K562 (cell line): ENCODE measurements around the gene WNT7B. TPM values are rescaled to one million over a fixed set of nuclear protein-coding genes. Genes with fewer than 3 reads are reported as not detected.

Experiments
- ATAC-seq: fragments of 200-7000 bp; cut with Tn5 transposase; 3 replicates; pipeline ENCODE4 v1.9.1; 2020; ENCODE audit warnings: moderate library complexity
- BruUV-seq: library from RNA; stranded (reverse); fragments of 400-500 nt; replicated peaks from 2 replicates; lab custom pipeline; 2021; lab: Mats Ljungman, UMichigan
- CTCF ChIA-PET: fragments of 300-600 bp; formaldehyde crosslinking; extraction: SDS; loops from one replicate; lab custom pipeline; 2021; ENCODE audit warnings: low intra/inter-chr PET ratio; lab: Yijun Ruan, JAX
- POLR2A ChIA-PET: fragments of 300-600, 350-650 bp; sonication (Branson Sonifier 250); formaldehyde crosslinking; extraction: SDS; loops from one replicate; lab custom pipeline; 2021; ENCODE audit warnings: antibody characterized with exemption, inconsistent platforms; lab: Yijun Ruan, JAX
- DNase-seq, 4 experiments: peaks; one replicate each; pipeline versions ENCODE4 v3.0.0 to v3.0.0-alpha.2; 2011 to 2018; ENCODE audit warnings: low spot score in 3 of 4, mixed read lengths in 3 of 4; ENCODE audit errors: extremely low read depth in 1 of 4
- FAIRE-seq: peaks from 2 replicates; lab custom pipeline; 2011; peaks lifted over from hg19 to GRCh38; lab: Jason Lieb, UNC
- H2AFZ ChIP-seq: 2 replicates; pipeline ENCODE4 v1.6.0; 2011; ENCODE audit warnings: low read depth, low read length, control low read depth, inconsistent platforms
- H3K27ac ChIP-seq: fragments of 200-600 bp; 3 replicates; pipeline ENCODE4 v1.8.0; 2011; ENCODE audit warnings: low read depth, mild to moderate bottlenecking, control low read depth, inconsistent platforms, low read length, moderate library complexity, mixed read lengths; ENCODE audit errors: extremely low read depth
- H3K27me3 ChIP-seq, 2 experiments: fragments of 300-600 bp in 1 of 2; 2 replicates in 1 of 2; 3 replicates in 1 of 2; pipeline versions ENCODE4 v1.6.0 to v1.8.0; 2011; ENCODE audit warnings: inconsistent platforms in 2 of 2, low read length in 2 of 2, mild to moderate bottlenecking in 1 of 2, mixed read lengths in 1 of 2, moderate library complexity in 1 of 2; ENCODE audit not compliant: control insufficient read depth in 2 of 2, insufficient read depth in 2 of 2
- H3K36me3 ChIP-seq: fragments of 300-600 bp; 3 replicates; pipeline ENCODE4 v1.8.0; 2011; ENCODE audit warnings: mild to moderate bottlenecking, low read length, inconsistent platforms; ENCODE audit not compliant: control insufficient read depth, insufficient read depth
- H3K4me1 ChIP-seq, 2 experiments: fragments of 200-600 bp in 1 of 2; replicated peaks in 1 of 2; 2 replicates in 1 of 2; 3 replicates in 1 of 2; pipeline versions ENCODE4 v1.5.1 to v1.8.0; 2011; ENCODE audit warnings: inconsistent platforms in 2 of 2, low read length in 2 of 2, mild to moderate bottlenecking in 1 of 2, mixed read lengths in 1 of 2, moderate library complexity in 1 of 2; ENCODE audit not compliant: control insufficient read depth in 2 of 2, insufficient read depth in 2 of 2
- H3K4me2 ChIP-seq: 2 replicates; pipeline ENCODE4 v1.6.1; 2011; ENCODE audit warnings: low read length, control low read depth, inconsistent platforms, mixed read lengths; ENCODE audit not compliant: insufficient read depth
- H3K4me3 ChIP-seq: fragments of 200-600 bp; sonication (generic), shearing (Covaris generic); 2 replicates; pipeline ENCODE4 v1.5.1; 2016; ENCODE audit warnings: control low read depth, inconsistent platforms
- H3K79me2 ChIP-seq: fragments of 200-600 bp; 3 replicates; pipeline ENCODE4 v1.8.0; 2011; ENCODE audit warnings: low read length, inconsistent platforms; ENCODE audit not compliant: control insufficient read depth, insufficient read depth
- H3K9ac ChIP-seq, 2 experiments: 2 replicates each; pipeline versions ENCODE4 v1.6.0 to v1.6.1; 2011; ENCODE audit warnings: low read depth in 2 of 2, low read length in 2 of 2, control low read depth in 1 of 2, inconsistent platforms in 1 of 2, mild to moderate bottlenecking in 1 of 2, mixed read lengths in 1 of 2; ENCODE audit not compliant: insufficient read depth in 1 of 2
- H3K9me1 ChIP-seq: one replicate; pipeline ENCODE4 v1.6.0; 2011; ENCODE audit warnings: inconsistent platforms, mild to moderate bottlenecking, low read length, moderate library complexity; ENCODE audit not compliant: control insufficient read depth, insufficient read depth
- H3K9me3 ChIP-seq: replicated peaks from 2 replicates; pipeline ENCODE4 v1.5.1; 2011; ENCODE audit warnings: low read depth, low read length, inconsistent platforms; ENCODE audit not compliant: control insufficient read depth, insufficient read depth
- H4K20me1 ChIP-seq: replicated peaks from 2 replicates; pipeline ENCODE4 v1.6.1; 2011; ENCODE audit warnings: low read length, inconsistent platforms, mixed read lengths; ENCODE audit not compliant: control insufficient read depth, insufficient read depth
- HES1 ChIP-seq: fragments of 450-650 bp; IDR thresholded peaks from 2 replicates; pipeline ENCODE4 v1.6.1; 2016; ENCODE audit warnings: low read depth, mild to moderate bottlenecking, moderate library complexity
- HEY1 ChIP-seq: fragments of 250-450 bp; sonication (Bioruptor Pico); IDR thresholded peaks from 2 replicates; pipeline ENCODE4 v1.5.0; 2020; ENCODE audit warnings: mild to moderate bottlenecking, moderate library complexity, borderline replicate concordance
- KDM1A ChIP-seq, 2 experiments: fragments of 450-650 bp; IDR thresholded peaks; 2 replicates each; pipeline ENCODE4 v1.6.1; 2016; ENCODE audit warnings: mild to moderate bottlenecking in 2 of 2
- MLLT1 ChIP-seq, 2 experiments: fragments of 450-650 bp; IDR thresholded peaks; 2 replicates each; pipeline ENCODE4 v1.6.1; 2016
- MTF1 ChIP-seq: fragments of 250-450 bp; sonication (Bioruptor Pico); IDR thresholded peaks from 2 replicates; pipeline ENCODE4 v1.9.0; 2021; ENCODE audit warnings: moderate library complexity, mild to moderate bottlenecking, inconsistent platforms, borderline replicate concordance
- RBM14 ChIP-seq: fragments of 200-400 bp; formaldehyde crosslinking; IDR thresholded peaks from 2 replicates; pipeline ENCODE4 v1.6.1; 2018; ENCODE audit warnings: low read depth, mild to moderate bottlenecking, low read length, moderate library complexity, borderline replicate concordance; ENCODE audit not compliant: insufficient read depth
- RBM25 ChIP-seq: fragments of 200-400 bp; formaldehyde crosslinking; IDR thresholded peaks from 2 replicates; pipeline ENCODE4 v1.6.1; 2018; ENCODE audit warnings: low read length, low read depth, moderate library complexity; ENCODE audit not compliant: severe bottlenecking
- RREB1 ChIP-seq: fragments of 250-450 bp; sonication (Bioruptor Pico); IDR thresholded peaks from 2 replicates; pipeline ENCODE4 v1.4.0; 2020
- USF2 ChIP-seq: sonication (generic); formaldehyde crosslinking; IDR thresholded peaks from 2 replicates; pipeline ENCODE4 v1.5.0; 2020; ENCODE audit warnings: missing genetic modification reagents
- ZNF280B ChIP-seq: fragments of 250-450 bp; sonication (Bioruptor Pico); IDR thresholded peaks from 2 replicates; pipeline ENCODE4 v1.5.1; 2021; ENCODE audit warnings: mild to moderate bottlenecking
- ZNF311 ChIP-seq: fragments of 250-450 bp; sonication (Bioruptor Pico); IDR thresholded peaks from 2 replicates; pipeline ENCODE4 v1.4.0; 2020; ENCODE audit warnings: mild to moderate bottlenecking, moderate library complexity
- ZNF668 ChIP-seq: fragments of 250-450 bp; sonication (Bioruptor Pico); IDR thresholded peaks from 2 replicates; pipeline ENCODE4 v1.8.0; 2022; ENCODE audit warnings: mild to moderate bottlenecking, inconsistent platforms
- WGBS: fragments of 100-300 bp; shearing (Covaris generic); methylation state at CpG from one replicate; pipeline ENCODE4 v1.1.6; 2016; ENCODE audit warnings: low coverage, mixed read lengths; ENCODE audit not compliant: insufficient coverage; ENCODE audit errors: missing lambda C conversion rate; 5-methylcytosine and 5-hydroxymethylcytosine counted together
- in situ Hi-C: fragments of 300-500 bp; cut with MboI; formaldehyde crosslinking; loops from 4 replicates; pipeline ENCODE4 v1.15.0; 2018; ENCODE audit warnings: inconsistent platforms, mixed read lengths
- intact Hi-C: fragments of 100-400 bp; cut with micrococcal nuclease; formaldehyde crosslinking; loops from 2 replicates; pipeline ENCODE4 v1.14.2; 2022
- polyA plus RNA-seq, 8 experiments: library from polyadenylated mRNA; depleted of rRNA in 4 of 8; stranded (reverse) in 5 of 8; unstranded in 3 of 8; fragments of >200 nt; fragmentation: Nextera tagmentation in 2 of 8; fragmentation: Illumina TruSeq in 1 of 8; extraction: Ambion mirVana in 2 of 8; extraction: Trizol in 1 of 8; gene quantifications; 2 replicates each; pipeline versions ENCODE4 v1.2.1 to v1.2.3, GENCODE V29; 2011 to 2014; ENCODE audit warnings: inconsistent platforms in 1 of 8, missing spikeins in 1 of 8
- total RNA-seq, 7 experiments: library from RNA; depleted of rRNA in 6 of 7; stranded (reverse); fragments of >200 nt in 6 of 7; fragmentation: Illumina TruSeq in 2 of 7; extraction: Trizol in 2 of 7; gene quantifications; 2 replicates each; pipeline versions ENCODE4 v1.2.1 to v1.2.3, GENCODE V29; 2011 to 2021; ENCODE audit warnings: low replicate concordance in 1 of 7

Gene WNT7B
- total and polyA plus RNA-seq, 9 of the 15 experiments (the other 6 are each of a cell fraction or from before 2014, with no cell fraction given) = not detected

- Histone ChIP-seq H3K4me1 (peaks cover 0 to 3% of the 10 kb centered on the region in 2 experiments; a peak in 1 of 5 replicates), H3K36me3 (no peaks in the 10 kb centered on the region), H2AFZ (no peak overlapping the region), H3K79me2 (no peaks in the 10 kb centered on the region), H3K27ac (no peak overlapping the region), H3K9me1 (no peaks in the 10 kb centered on the region), H3K9ac (no peak overlapping the region), H3K4me3 (no peak overlapping the region), H3K9me3 (no peaks in the 10 kb centered on the region), H3K4me2 (no peak overlapping the region), H3K27me3 (peaks cover 9 to 41% of the 10 kb centered on the region in 2 experiments; a peak in 4 of 5 replicates), H4K20me1 (0 out of 2 replicates have a peak, but pooled peaks cover 4% of the 10 kb centered on the region)
- intact Hi-C loops = no loop called here
- ATAC-seq (no peak), FAIRE-seq (no peak), DNase-seq (no peak)
- ChIA-PET POLR2A (interaction anchor here (0.7 kb wide), 1 partner anchor 177 kb away, joined by 3 read pairs; no protein-coding TSS in a partner anchor), CTCF (no interaction called here)
- in situ Hi-C loops = no loop called here
- no TSS peak for BruUV-seq
- 3% methylated on average over 13 of the region's 16 CpGs for WGBS
- TF ChIP-seq RBM14 (no peak), ZNF668 (CRISPR knock-in tag) (no peak), RBM25 (no peak), HEY1 (CRISPR knock-in tag) (no peak), KDM1A (IDR thresholded peaks at IDR 0.05) (no peak), RREB1 (no peak), MTF1 (CRISPR knock-in tag) (no peak), HES1 (no peak), USF2 (CRISPR knock-in tag) (no peak), ZNF280B (no peak), ZNF311 (CRISPR knock-in tag) (no peak), MLLT1 (IDR thresholded peaks at IDR 0.05) (no peak)
Observed at GRCh38 chr22:45958971-45959370, 18.0 kb downstream of the WNT7B start.
